Measurements from ENCODE around the gene PCSK6.

DNA sequence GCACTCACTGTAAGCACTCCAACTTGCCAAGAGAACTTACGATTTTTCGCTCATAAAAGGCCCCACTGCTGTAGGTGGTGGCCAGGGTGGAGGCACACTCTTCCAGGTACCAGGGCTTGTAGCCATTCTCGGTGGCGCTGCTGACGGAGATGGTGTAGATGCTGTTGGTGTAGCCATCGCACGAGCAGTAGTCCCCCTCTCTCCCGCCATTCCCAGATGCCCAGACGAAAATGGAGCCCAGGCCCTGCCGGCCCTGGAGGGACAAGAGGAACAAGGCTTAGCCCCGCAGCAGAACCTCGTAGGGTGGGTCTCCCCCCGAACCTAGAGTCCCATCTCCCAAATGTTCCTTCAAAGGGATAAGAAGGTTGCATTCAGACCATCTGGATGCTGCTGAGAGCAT is 96.3 kb downstream of the PCSK6 start:
- TF ChIP-seq BACH2 (CRISPR knock-in tag; IDR thresholded peaks at IDR 0.05; ENCODE audit: borderline replicate concordance) (no peak), ZNF8 (CRISPR knock-in tag; IDR thresholded peaks at IDR 0.05) (no peak), ARNTL (CRISPR knock-in tag; IDR thresholded peaks at IDR 0.05; ENCODE audit: borderline replicate concordance, low read depth) (no peak), GLIS3 (CRISPR knock-in tag; IDR thresholded peaks at IDR 0.05) (no peak), ZFP30 (CRISPR knock-in tag; IDR thresholded peaks at IDR 0.05) (no peak), TOX (CRISPR knock-in tag; IDR thresholded peaks at IDR 0.05; ENCODE audit: borderline replicate concordance) (no peak), ZC3H10 (CRISPR knock-in tag; IDR thresholded peaks at IDR 0.05) (no peak)
- TF ChIP-seq, protein P1, sequence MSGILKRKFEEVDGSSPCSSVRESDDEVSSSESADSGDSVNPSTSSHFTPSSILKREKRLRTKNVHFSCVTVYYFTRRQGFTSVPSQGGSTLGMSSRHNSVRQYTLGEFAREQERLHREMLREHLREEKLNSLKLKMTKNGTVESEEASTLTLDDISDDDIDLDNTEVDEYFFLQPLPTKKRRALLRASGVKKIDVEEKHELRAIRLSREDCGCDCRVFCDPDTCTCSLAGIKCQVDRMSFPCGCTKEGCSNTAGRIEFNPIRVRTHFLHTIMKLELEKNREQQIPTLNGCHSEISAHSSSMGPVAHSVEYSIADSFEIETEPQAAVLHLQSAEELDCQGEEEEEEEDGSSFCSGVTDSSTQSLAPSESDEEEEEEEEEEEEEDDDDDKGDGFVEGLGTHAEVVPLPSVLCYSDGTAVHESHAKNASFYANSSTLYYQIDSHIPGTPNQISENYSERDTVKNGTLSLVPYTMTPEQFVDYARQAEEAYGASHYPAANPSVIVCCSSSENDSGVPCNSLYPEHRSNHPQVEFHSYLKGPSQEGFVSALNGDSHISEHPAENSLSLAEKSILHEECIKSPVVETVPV (CRISPR knock-in tag; IDR thresholded peaks at IDR 0.05), result no peak
- TF ChIP-seq, protein P2, sequence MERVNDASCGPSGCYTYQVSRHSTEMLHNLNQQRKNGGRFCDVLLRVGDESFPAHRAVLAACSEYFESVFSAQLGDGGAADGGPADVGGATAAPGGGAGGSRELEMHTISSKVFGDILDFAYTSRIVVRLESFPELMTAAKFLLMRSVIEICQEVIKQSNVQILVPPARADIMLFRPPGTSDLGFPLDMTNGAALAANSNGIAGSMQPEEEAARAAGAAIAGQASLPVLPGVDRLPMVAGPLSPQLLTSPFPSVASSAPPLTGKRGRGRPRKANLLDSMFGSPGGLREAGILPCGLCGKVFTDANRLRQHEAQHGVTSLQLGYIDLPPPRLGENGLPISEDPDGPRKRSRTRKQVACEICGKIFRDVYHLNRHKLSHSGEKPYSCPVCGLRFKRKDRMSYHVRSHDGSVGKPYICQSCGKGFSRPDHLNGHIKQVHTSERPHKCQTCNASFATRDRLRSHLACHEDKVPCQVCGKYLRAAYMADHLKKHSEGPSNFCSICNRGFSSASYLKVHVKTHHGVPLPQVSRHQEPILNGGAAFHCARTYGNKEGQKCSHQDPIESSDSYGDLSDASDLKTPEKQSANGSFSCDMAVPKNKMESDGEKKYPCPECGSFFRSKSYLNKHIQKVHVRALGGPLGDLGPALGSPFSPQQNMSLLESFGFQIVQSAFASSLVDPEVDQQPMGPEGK (CRISPR knock-in tag; IDR thresholded peaks at IDR 0.05; ENCODE audit: borderline replicate concordance), result no peak
- TF ChIP-seq, protein P3, sequence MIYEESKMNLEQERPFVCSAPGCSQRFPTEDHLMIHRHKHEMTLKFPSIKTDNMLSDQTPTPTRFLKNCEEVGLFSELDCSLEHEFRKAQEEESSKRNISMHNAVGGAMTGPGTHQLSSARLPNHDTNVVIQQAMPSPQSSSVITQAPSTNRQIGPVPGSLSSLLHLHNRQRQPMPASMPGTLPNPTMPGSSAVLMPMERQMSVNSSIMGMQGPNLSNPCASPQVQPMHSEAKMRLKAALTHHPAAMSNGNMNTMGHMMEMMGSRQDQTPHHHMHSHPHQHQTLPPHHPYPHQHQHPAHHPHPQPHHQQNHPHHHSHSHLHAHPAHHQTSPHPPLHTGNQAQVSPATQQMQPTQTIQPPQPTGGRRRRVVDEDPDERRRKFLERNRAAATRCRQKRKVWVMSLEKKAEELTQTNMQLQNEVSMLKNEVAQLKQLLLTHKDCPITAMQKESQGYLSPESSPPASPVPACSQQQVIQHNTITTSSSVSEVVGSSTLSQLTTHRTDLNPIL (CRISPR knock-in tag; IDR thresholded peaks at IDR 0.05; ENCODE audit: low read depth), result no peak

Data from SK-N-SH treated with all-trans-retinoic acid at 6 μM for 48 hours (cell line).